GM12891 (cell line): Measurements from ENCODE around the gene NLN.
"Not testable (repeated sequence)": the region's sequence is repeated elsewhere in the genome, so short reads cannot be mapped to it uniquely, and the experiment has no call there.

Source experiments
- DNase-seq: peaks from one replicate; pipeline ENCODE4 v3.0.0; 2011; ENCODE audit warnings: low spot score; ENCODE audit not compliant: insufficient read length
- FAIRE-seq: peaks from 2 replicates; lab custom pipeline; 2011; peaks lifted over from hg19 to GRCh38; lab: Jason Lieb, UNC
- PAX5 ChIP-seq: IDR thresholded peaks from 2 replicates; pipeline ENCODE4 v1.6.1; 2011; ENCODE audit warnings: low read length, moderate library complexity, mild to moderate bottlenecking; ENCODE audit not compliant: insufficient read depth, severe bottlenecking
- POLR2A ChIP-seq: IDR thresholded peaks from 2 replicates; pipeline ENCODE4 v1.6.1; 2011; ENCODE audit warnings: low read depth, low read length, control low read depth
- POLR2AphosphoS5 ChIP-seq: IDR thresholded peaks from 2 replicates; pipeline ENCODE4 v1.6.1; 2011; ENCODE audit warnings: low read depth, low read length, control low read depth
- POU2F2 ChIP-seq: IDR thresholded peaks from 2 replicates; pipeline ENCODE4 v1.6.1; 2011; ENCODE audit warnings: low read depth, mild to moderate bottlenecking, control low read depth, low read length, moderate library complexity
- SPI1 ChIP-seq: IDR thresholded peaks from 2 replicates; pipeline ENCODE4 v1.6.1; 2011; ENCODE audit warnings: low read depth, low read length, control low read depth
- TAF1 ChIP-seq: IDR thresholded peaks from 2 replicates; pipeline ENCODE4 v1.6.1; 2011; ENCODE audit warnings: low read depth, low read length, control low read depth

Gene NLN

GRCh38 chr5:65730910-65731309, 8.9 kb downstream of the NLN start:
- FAIRE-seq: no peak
- DNase-seq: no peak
- TF ChIP-seq SPI1: no peak
- TF ChIP-seq POU2F2: no peak
- TF ChIP-seq POLR2A: no peak
- TF ChIP-seq PAX5: no peak
- TF ChIP-seq TAF1: no peak
- TF ChIP-seq POLR2AphosphoS5: no peak

GRCh38 chr5:65732046-65732445, 10.0 kb downstream of the NLN start:
- FAIRE-seq, DNase-seq: not testable (repeated sequence)

GRCh38 chr5:65734196-65734775, 12.3 kb downstream of the NLN start:
- not testable (repeated sequence) for FAIRE-seq, DNase-seq

- DNase-seq: no peak
- peak; percentile 43 for TF ChIP-seq SPI1
- no peak for TF ChIP-seq POLR2AphosphoS5
- FAIRE-seq: no peak
Measured at GRCh38 chr5:65734921-65735320, 12.9 kb downstream of the NLN start.

GRCh38 chr5:65736011-65736410, 14.0 kb downstream of the NLN start:
- DNase-seq (no peak), FAIRE-seq (no peak)
- TF ChIP-seq POLR2AphosphoS5: no peak

- FAIRE-seq: no peak
- no peak for DNase-seq
Measured at GRCh38 chr5:65737842-65738241, 15.8 kb downstream of the NLN start.

GRCh38 chr5:65738305-65738704, 16.3 kb downstream of the NLN start:
- no peak for DNase-seq
- no peak for FAIRE-seq
- TF ChIP-seq POLR2A (no peak), PAX5 (no peak), SPI1 (no peak), TAF1 (no peak), POLR2AphosphoS5 (no peak), POU2F2 (no peak)

More at GRCh38 chr5:65737842-65738241, 15.8 kb downstream of the NLN start:
- TF ChIP-seq SPI1 (no peak), POLR2AphosphoS5 (no peak), POLR2A (no peak), TAF1 (no peak), POU2F2 (no peak), PAX5 (no peak)

GRCh38 chr5:65739162-65739561, 17.2 kb downstream of the NLN start:
- DNase-seq (no peak), FAIRE-seq (no peak)
- TF ChIP-seq PAX5: no peak
- TF ChIP-seq SPI1: no peak
- TF ChIP-seq POU2F2: no peak
- no peak for TF ChIP-seq POLR2A
- TF ChIP-seq TAF1: no peak
- no peak for TF ChIP-seq POLR2AphosphoS5

GRCh38 chr5:65742565-65743231, 20.7 kb downstream of the NLN start:
- no peak for DNase-seq
- no peak for TF ChIP-seq SPI1
- no peak for TF ChIP-seq POU2F2
- TF ChIP-seq PAX5: no peak
- TF ChIP-seq POLR2AphosphoS5: no peak
- no peak for TF ChIP-seq TAF1
- TF ChIP-seq POLR2A: no peak
- FAIRE-seq: peak; percentile 67

- TF ChIP-seq TAF1 (no peak), POLR2AphosphoS5 (no peak), SPI1 (no peak), POU2F2 (no peak), POLR2A (no peak)
- DNase-seq (no peak), FAIRE-seq (no peak)
Measured at GRCh38 chr5:65749221-65749844, 27.3 kb downstream of the NLN start.
